Measurements from ENCODE around the gene SLC6A17. TPM values are rescaled to one million over a fixed set of nuclear protein-coding genes. Genes with fewer than 3 reads are reported as not detected.

Gene SLC6A17
- total and polyA plus RNA-seq, 9 of the 15 experiments (the other 6 are each of a cell fraction or from before 2014, with no cell fraction given): not detected

DNA sequence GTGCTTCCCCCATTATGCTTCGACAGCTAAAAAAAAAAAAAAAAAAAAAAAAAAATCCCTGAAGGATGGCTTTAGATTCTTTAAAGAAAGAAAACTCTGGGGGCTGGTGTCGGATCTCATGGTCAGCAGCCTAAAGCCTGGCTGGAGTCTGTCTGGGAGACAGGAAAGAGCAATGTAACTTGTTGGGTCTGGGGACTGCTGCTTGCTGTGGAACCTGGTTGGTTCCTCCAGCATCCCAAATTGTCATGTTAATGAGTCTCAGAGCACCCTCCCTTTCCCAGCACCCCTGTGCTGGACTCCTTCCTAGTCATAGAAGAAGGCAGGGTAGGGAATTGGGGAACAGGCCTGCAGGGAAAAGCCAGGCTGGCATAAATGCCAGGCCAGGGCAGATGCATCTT is 62.8 kb downstream of the SLC6A17 start:
- FAIRE-seq (no peak), ATAC-seq (no peak), DNase-seq (ENCODE audit: extremely low read depth in 1 of 4, low spot score in 3 of 4) (no peak)
- peaks cover 17% of the 10 kb centered on the region for H4K20me1 ChIP-seq (replicated peaks; ENCODE audit: control insufficient read depth, insufficient read depth, low read length)
- no peak overlapping the region for H3K27ac ChIP-seq (ENCODE audit: extremely low read depth, low read depth, low read length)
- H3K27me3 ChIP-seq (ENCODE audit: control insufficient read depth in 2 of 2, insufficient read depth in 2 of 2, low read length in 2 of 2): peaks cover 16 to 68% of the 10 kb centered on the region in 2 experiments
- no peaks in the 10 kb centered on the region for H3K9me1 ChIP-seq (ENCODE audit: control insufficient read depth, insufficient read depth, low read length)
- BruUV-seq (replicated peaks): no TSS peak
- intact Hi-C loops (cut with micrococcal nuclease): no loop called here
- no peaks in the 10 kb centered on the region for H3K9me3 ChIP-seq (replicated peaks; ENCODE audit: control insufficient read depth, insufficient read depth, low read depth, low read length)
- H3K79me2 ChIP-seq (ENCODE audit: control insufficient read depth, insufficient read depth, low read length): no peaks in the 10 kb centered on the region
- H2AFZ ChIP-seq (ENCODE audit: low read depth, low read length): no peak overlapping the region
- 0% methylated on average over 2 of the region's 2 CpGs for WGBS (ENCODE audit: insufficient coverage, low coverage, missing lambda C conversion rate)
- no peak overlapping the region for H3K4me3 ChIP-seq
- POLR2A ChIA-PET: interaction anchor here (0.6 to 1.2 kb wide), 3 partner anchors 9 to 194 kb away, joined by 3 to 6 read pairs (median 3); no protein-coding TSS in a partner anchor
- no peak for TF ChIP-seq TCF7L2 (IDR thresholded peaks at IDR 0.05; ENCODE audit: low read depth, low read length)
- TF ChIP-seq HDAC1 (IDR thresholded peaks at IDR 0.05): no peak
- TF ChIP-seq, protein P1, sequence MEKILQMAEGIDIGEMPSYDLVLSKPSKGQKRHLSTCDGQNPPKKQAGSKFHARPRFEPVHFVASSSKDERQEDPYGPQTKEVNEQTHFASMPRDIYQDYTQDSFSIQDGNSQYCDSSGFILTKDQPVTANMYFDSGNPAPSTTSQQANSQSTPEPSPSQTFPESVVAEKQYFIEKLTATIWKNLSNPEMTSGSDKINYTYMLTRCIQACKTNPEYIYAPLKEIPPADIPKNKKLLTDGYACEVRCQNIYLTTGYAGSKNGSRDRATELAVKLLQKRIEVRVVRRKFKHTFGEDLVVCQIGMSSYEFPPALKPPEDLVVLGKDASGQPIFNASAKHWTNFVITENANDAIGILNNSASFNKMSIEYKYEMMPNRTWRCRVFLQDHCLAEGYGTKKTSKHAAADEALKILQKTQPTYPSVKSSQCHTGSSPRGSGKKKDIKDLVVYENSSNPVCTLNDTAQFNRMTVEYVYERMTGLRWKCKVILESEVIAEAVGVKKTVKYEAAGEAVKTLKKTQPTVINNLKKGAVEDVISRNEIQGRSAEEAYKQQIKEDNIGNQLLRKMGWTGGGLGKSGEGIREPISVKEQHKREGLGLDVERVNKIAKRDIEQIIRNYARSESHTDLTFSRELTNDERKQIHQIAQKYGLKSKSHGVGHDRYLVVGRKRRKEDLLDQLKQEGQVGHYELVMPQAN (IDR thresholded peaks at IDR 0.05; ENCODE audit: borderline replicate concordance): no peak
- no peak for TF ChIP-seq TCF3 (CRISPR knock-in tag; IDR thresholded peaks at IDR 0.05)
- TF ChIP-seq, protein P2, sequence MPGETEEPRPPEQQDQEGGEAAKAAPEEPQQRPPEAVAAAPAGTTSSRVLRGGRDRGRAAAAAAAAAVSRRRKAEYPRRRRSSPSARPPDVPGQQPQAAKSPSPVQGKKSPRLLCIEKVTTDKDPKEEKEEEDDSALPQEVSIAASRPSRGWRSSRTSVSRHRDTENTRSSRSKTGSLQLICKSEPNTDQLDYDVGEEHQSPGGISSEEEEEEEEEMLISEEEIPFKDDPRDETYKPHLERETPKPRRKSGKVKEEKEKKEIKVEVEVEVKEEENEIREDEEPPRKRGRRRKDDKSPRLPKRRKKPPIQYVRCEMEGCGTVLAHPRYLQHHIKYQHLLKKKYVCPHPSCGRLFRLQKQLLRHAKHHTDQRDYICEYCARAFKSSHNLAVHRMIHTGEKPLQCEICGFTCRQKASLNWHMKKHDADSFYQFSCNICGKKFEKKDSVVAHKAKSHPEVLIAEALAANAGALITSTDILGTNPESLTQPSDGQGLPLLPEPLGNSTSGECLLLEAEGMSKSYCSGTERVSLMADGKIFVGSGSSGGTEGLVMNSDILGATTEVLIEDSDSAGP (CRISPR knock-in tag; IDR thresholded peaks at IDR 0.05): no peak
- no peak for TF ChIP-seq ZBTB17 (CRISPR knock-in tag; IDR thresholded peaks at IDR 0.05)
- no peak for TF ChIP-seq TBP (optimal IDR thresholded peaks at IDR 0.05; ENCODE audit: low read depth, low read length)
- no peak for TF ChIP-seq NFE2L1 (tag; IDR thresholded peaks at IDR 0.05; ENCODE audit: borderline replicate concordance, low read depth)
- no peak for TF ChIP-seq POLR2AphosphoS2 (IDR thresholded peaks at IDR 0.05; ENCODE audit: low read length)
- no peak for TF ChIP-seq CXXC5 (CRISPR knock-in tag; IDR thresholded peaks at IDR 0.05)
- TF ChIP-seq, protein P3, sequence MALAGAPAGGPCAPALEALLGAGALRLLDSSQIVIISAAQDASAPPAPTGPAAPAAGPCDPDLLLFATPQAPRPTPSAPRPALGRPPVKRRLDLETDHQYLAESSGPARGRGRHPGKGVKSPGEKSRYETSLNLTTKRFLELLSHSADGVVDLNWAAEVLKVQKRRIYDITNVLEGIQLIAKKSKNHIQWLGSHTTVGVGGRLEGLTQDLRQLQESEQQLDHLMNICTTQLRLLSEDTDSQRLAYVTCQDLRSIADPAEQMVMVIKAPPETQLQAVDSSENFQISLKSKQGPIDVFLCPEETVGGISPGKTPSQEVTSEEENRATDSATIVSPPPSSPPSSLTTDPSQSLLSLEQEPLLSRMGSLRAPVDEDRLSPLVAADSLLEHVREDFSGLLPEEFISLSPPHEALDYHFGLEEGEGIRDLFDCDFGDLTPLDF (CRISPR knock-in tag; IDR thresholded peaks at IDR 0.05): no peak
- H3K4me1 ChIP-seq (replicated peaks in 1 of 2; ENCODE audit: control insufficient read depth in 2 of 2, insufficient read depth in 2 of 2, low read length in 2 of 2): peaks cover 0 to 31% of the 10 kb centered on the region in 2 experiments; a peak in 3 of 5 replicates
- CTCF ChIA-PET (ENCODE audit: low intra/inter-chr PET ratio): no interaction called here
- no peak overlapping the region for H3K9ac ChIP-seq (ENCODE audit: insufficient read depth in 1 of 2, low read depth in 2 of 2, low read length in 2 of 2)
- H3K36me3 ChIP-seq (ENCODE audit: control insufficient read depth, insufficient read depth, low read length): no peaks in the 10 kb centered on the region
- in situ Hi-C loops (cut with MboI): no loop called here
- H3K4me2 ChIP-seq (ENCODE audit: insufficient read depth, low read length): no peak overlapping the region

All from K562 (cell line).